Mesenchymal stem cell (in vitro differentiated cells and primary cell): Measurements from ENCODE around the gene TBC1D22A.

Experiments used
- DNase-seq: peaks from one replicate; pipeline ENCODE4 v3.0.0-alpha.2; 2013
- H2AFZ ChIP-seq: one replicate; pipeline ENCODE4 v1.6.1; 2013; ENCODE audit warnings: low read depth, mild to moderate bottlenecking, control low read depth, inconsistent platforms, low read length, moderate library complexity
- H2AK5ac ChIP-seq: 2 replicates; pipeline ENCODE4 v1.6.1; 2013; ENCODE audit warnings: low read length, moderate library complexity, mild to moderate bottlenecking, inconsistent platforms; ENCODE audit not compliant: severe bottlenecking
- H2BK120ac ChIP-seq: one replicate; pipeline ENCODE4 v1.6.1; 2013; ENCODE audit warnings: low read depth, mild to moderate bottlenecking, inconsistent platforms, low read length, moderate library complexity
- H2BK12ac ChIP-seq, 2 experiments: one replicate each; pipeline ENCODE4 v1.6.1; 2013; ENCODE audit warnings: inconsistent platforms in 2 of 2, low read length in 2 of 2, mild to moderate bottlenecking in 2 of 2, moderate library complexity in 2 of 2, control low read depth in 1 of 2
- H2BK15ac ChIP-seq: one replicate; pipeline ENCODE4 v1.6.1; 2013; ENCODE audit warnings: mild to moderate bottlenecking, low read depth, inconsistent platforms; ENCODE audit not compliant: poor library complexity, severe bottlenecking
- H2BK5ac ChIP-seq: 2 replicates; pipeline ENCODE4 v1.6.1; 2013; ENCODE audit warnings: low read depth, mild to moderate bottlenecking, low read length, control low read depth, inconsistent platforms; ENCODE audit not compliant: poor library complexity, severe bottlenecking
- H3K14ac ChIP-seq, 2 experiments: one replicate each; pipeline ENCODE4 v1.6.1; 2013; ENCODE audit warnings: inconsistent platforms in 2 of 2, low read length in 2 of 2, control low read depth in 1 of 2, mild to moderate bottlenecking in 1 of 2, moderate library complexity in 1 of 2
- H3K18ac ChIP-seq, 2 experiments: one replicate each; pipeline ENCODE4 v1.6.1; 2013; ENCODE audit warnings: inconsistent platforms in 2 of 2, low read length in 2 of 2, control low read depth in 1 of 2, low read depth in 1 of 2, mild to moderate bottlenecking in 1 of 2
- H3K23ac ChIP-seq, 2 experiments: one replicate each; pipeline ENCODE4 v1.6.1; 2013; ENCODE audit warnings: inconsistent platforms in 2 of 2, low read length in 2 of 2, mild to moderate bottlenecking in 2 of 2, moderate library complexity in 2 of 2, control low read depth in 1 of 2
- H3K27ac ChIP-seq: 2 replicates; pipeline ENCODE4 v1.5.1; 2013; ENCODE audit warnings: mild to moderate bottlenecking, moderate library complexity, low read length, control low read depth, inconsistent platforms; ENCODE audit not compliant: poor library complexity, severe bottlenecking
- H3K27me3 ChIP-seq, 2 experiments: 2 replicates each; pipeline versions ENCODE4 v1.6.1 to v1.7.0; 2013; ENCODE audit warnings: low read length in 2 of 2, mild to moderate bottlenecking in 2 of 2, moderate library complexity in 2 of 2, control low read depth in 1 of 2, inconsistent platforms in 1 of 2; ENCODE audit not compliant: control insufficient read depth in 1 of 2, insufficient read depth in 1 of 2
- H3K36me3 ChIP-seq, 2 experiments: 2 replicates each; pipeline versions ENCODE4 v1.6.1 to v1.7.0; 2013; ENCODE audit warnings: low read length in 2 of 2, control low read depth in 1 of 2, inconsistent platforms in 1 of 2, low read depth in 1 of 2, mild to moderate bottlenecking in 1 of 2; ENCODE audit not compliant: insufficient read depth in 2 of 2, control insufficient read depth in 1 of 2
- H3K4ac ChIP-seq, 2 experiments: one replicate each; pipeline ENCODE4 v1.6.1; 2013; ENCODE audit warnings: inconsistent platforms in 2 of 2, low read length in 2 of 2, mild to moderate bottlenecking in 2 of 2, moderate library complexity in 2 of 2, control low read depth in 1 of 2, low read depth in 1 of 2
- H3K4me1 ChIP-seq: 2 replicates; pipeline ENCODE4 v1.6.1; 2013; ENCODE audit warnings: low read depth, low read length, control low read depth; ENCODE audit not compliant: control insufficient read depth, insufficient read depth
- H3K4me2 ChIP-seq: 2 replicates; pipeline ENCODE4 v1.6.1; 2013; ENCODE audit warnings: low read length, mild to moderate bottlenecking, inconsistent platforms; ENCODE audit not compliant: poor library complexity, severe bottlenecking
- H3K4me3 ChIP-seq, 2 experiments: 2 replicates each; pipeline versions ENCODE4 v1.5.1 to v1.7.0; 2013; ENCODE audit warnings: low read length in 2 of 2, mild to moderate bottlenecking in 2 of 2, control low read depth in 1 of 2, low read depth in 1 of 2; ENCODE audit not compliant: insufficient read depth in 1 of 2
- H3K79me1 ChIP-seq: replicated peaks from 2 replicates; pipeline ENCODE4 v1.6.1; 2013; ENCODE audit warnings: mild to moderate bottlenecking, control low read depth, low read length, inconsistent platforms; ENCODE audit not compliant: poor library complexity, severe bottlenecking
- H3K9ac ChIP-seq: 2 replicates; pipeline ENCODE4 v1.7.0; 2013; ENCODE audit warnings: mild to moderate bottlenecking, low read length, moderate library complexity
- H3K9me3 ChIP-seq: 2 replicates; pipeline ENCODE4 v1.7.0; 2013; ENCODE audit warnings: mild to moderate bottlenecking, low read length; ENCODE audit not compliant: control insufficient read depth
- H4K8ac ChIP-seq: one replicate; pipeline ENCODE4 v1.6.1; 2013; ENCODE audit warnings: inconsistent platforms, mild to moderate bottlenecking, low read length, moderate library complexity
- H4K91ac ChIP-seq: one replicate; pipeline ENCODE4 v1.6.1; 2013; ENCODE audit warnings: mild to moderate bottlenecking, low read length, inconsistent platforms
- WGBS: methylation state at CpG from one replicate; pipeline ENCODE4 v1.1.7; 2013; ENCODE audit warnings: mixed read lengths; 5-methylcytosine and 5-hydroxymethylcytosine counted together

Gene TBC1D22A

GRCh38 chr22:46894081-46894671, 131.7 kb downstream of the TBC1D22A start:
- peak; percentile 82 for DNase-seq
- no peak overlapping the region for H2BK15ac ChIP-seq
- H3K14ac ChIP-seq: peak overlapping the region in 1 of 2 experiments; percentile 19
- H3K27me3 ChIP-seq: no peaks in the 10 kb centered on the region
- H4K91ac ChIP-seq: no peak overlapping the region
- H3K4ac ChIP-seq: no peak overlapping the region
- H3K9me3 ChIP-seq: no peaks in the 10 kb centered on the region
- peaks cover 36% of the 10 kb centered on the region in 2 experiments for H3K36me3 ChIP-seq
- no peak overlapping the region for H2BK12ac ChIP-seq
- H3K27ac ChIP-seq: no peak overlapping the region
- H2AFZ ChIP-seq: no peak overlapping the region
- H3K23ac ChIP-seq: no peak overlapping the region
- H2BK5ac ChIP-seq: no peak overlapping the region
- H2BK120ac ChIP-seq: no peak overlapping the region
- 43% methylated on average over 12 of the region's 12 CpGs for WGBS
- H3K9ac ChIP-seq: peak overlapping the region; percentile 68
- no peak overlapping the region for H4K8ac ChIP-seq
- H2AK5ac ChIP-seq: no peak overlapping the region
- no peaks in the 10 kb centered on the region for H3K4me1 ChIP-seq
- H3K18ac ChIP-seq: peak overlapping the region in 1 of 2 experiments; percentile 15
- H3K79me1 ChIP-seq: peaks cover 38% of the 10 kb centered on the region
- no peak overlapping the region for H3K4me3 ChIP-seq
- H3K4me2 ChIP-seq: no peak overlapping the region

GRCh38 chr22:46894851-46895640, 132.6 kb downstream of the TBC1D22A start:
- H2AK5ac ChIP-seq: no peak overlapping the region

GRCh38 chr22:46895753-46896152, 133.3 kb downstream of the TBC1D22A start:
- Histone ChIP-seq H2AK5ac (no peak overlapping the region), H3K4me1 (no peaks in the 10 kb centered on the region), H2AFZ (no peak overlapping the region), H3K79me1 (peaks cover 33% of the 10 kb centered on the region), H4K91ac (no peak overlapping the region), H3K4ac (no peak overlapping the region), H2BK15ac (no peak overlapping the region), H3K18ac (no peak overlapping the region), H3K9me3 (no peaks in the 10 kb centered on the region), H3K27me3 (no peaks in the 10 kb centered on the region), H3K36me3 (peaks cover 34 to 36% of the 10 kb centered on the region in 2 experiments), H3K14ac (no peak overlapping the region), H4K8ac (no peak overlapping the region), H3K23ac (no peak overlapping the region), H2BK12ac (no peak overlapping the region), H3K4me3 (no peak overlapping the region), H2BK120ac (no peak overlapping the region), H3K4me2 (no peak overlapping the region), H3K9ac (no peak overlapping the region), H3K27ac (no peak overlapping the region), H2BK5ac (no peak overlapping the region)
- DNase-seq: no peak
- 78% methylated on average over 10 of the region's 11 CpGs for WGBS

More at GRCh38 chr22:46894851-46895640, 132.6 kb downstream of the TBC1D22A start:
- H3K4me2 ChIP-seq: no peak overlapping the region
- H3K9ac ChIP-seq: peak overlapping the region; percentile 68
- no peaks in the 10 kb centered on the region for H3K27me3 ChIP-seq
- no peaks in the 10 kb centered on the region for H3K9me3 ChIP-seq
- no peak overlapping the region for H2BK5ac ChIP-seq
- no peak overlapping the region for H3K27ac ChIP-seq
- H2BK12ac ChIP-seq: no peak overlapping the region
- no peaks in the 10 kb centered on the region for H3K4me1 ChIP-seq
- H2BK15ac ChIP-seq: no peak overlapping the region
- H4K8ac ChIP-seq: peak overlapping the region; percentile 27
- H3K18ac ChIP-seq: no peak overlapping the region
- no peak overlapping the region for H3K23ac ChIP-seq
- no peak overlapping the region for H2AFZ ChIP-seq
- peaks cover 35% of the 10 kb centered on the region for H3K79me1 ChIP-seq
- no peak overlapping the region for H3K14ac ChIP-seq
- WGBS: 86% methylated on average over 12 of the region's 15 CpGs
- H3K4ac ChIP-seq: no peak overlapping the region
- H2BK120ac ChIP-seq: no peak overlapping the region
- H3K36me3 ChIP-seq: peaks cover 36% of the 10 kb centered on the region in 2 experiments
- no peak for DNase-seq
- no peak overlapping the region for H4K91ac ChIP-seq
- no peak overlapping the region for H3K4me3 ChIP-seq

- Histone ChIP-seq H4K91ac (no peak overlapping the region), H3K18ac (no peak overlapping the region), H3K4ac (no peak overlapping the region), H3K4me2 (no peak overlapping the region), H3K27me3 (no peaks in the 10 kb centered on the region), H2BK120ac (no peak overlapping the region), H2BK5ac (no peak overlapping the region), H2AK5ac (no peak overlapping the region), H3K9me3 (no peaks in the 10 kb centered on the region), H3K36me3 (peaks cover 32 to 36% of the 10 kb centered on the region in 2 experiments), H2BK15ac (no peak overlapping the region), H3K79me1 (peaks cover 33% of the 10 kb centered on the region), H3K23ac (no peak overlapping the region), H3K4me3 (no peak overlapping the region), H4K8ac (no peak overlapping the region), H2AFZ (no peak overlapping the region), H3K9ac (no peak overlapping the region), H2BK12ac (no peak overlapping the region), H3K14ac (no peak overlapping the region), H3K27ac (no peak overlapping the region), H3K4me1 (no peaks in the 10 kb centered on the region)
- DNase-seq: no peak
- WGBS: 83% methylated on average over 4 of the region's 4 CpGs
These were observed 133.7 kb downstream of the TBC1D22A start for GRCh38 chr22:46896166-46896565.
